GM19452 (cell line): ENCODE measurements around the gene RTN4RL2.

Experiments used
- ATAC-seq: cut with Tn5 transposase; IDR thresholded peaks from one replicate; pipeline ENCODE4 v1.9.1; 2021; ENCODE audit not compliant: unreplicated experiment

Gene RTN4RL2

GRCh38 chr11:57460022-57460757, at the start of gene RTN4RL2:
TSS of gene RTN4RL2 (plus strand) at chr11:57460528. CDS start at chr11:57460866, 338 bp downstream.
- no peak for ATAC-seq

GRCh38 chr11:57413681-57414080, 46.6 kb upstream of the RTN4RL2 start:
- ATAC-seq = no peak

- no peak for ATAC-seq
These were observed 45.6 kb upstream of the RTN4RL2 start for GRCh38 chr11:57414612-57415212.

GRCh38 chr11:57416436-57416835, 43.9 kb upstream of the RTN4RL2 start:
- no peak for ATAC-seq

- ATAC-seq = no peak
These were observed 43.3 kb upstream of the RTN4RL2 start for GRCh38 chr11:57417056-57417455.

GRCh38 chr11:57418131-57418530, 42.2 kb upstream of the RTN4RL2 start:
- no peak for ATAC-seq

- ATAC-seq = no peak
These were observed 41.2 kb upstream of the RTN4RL2 start for GRCh38 chr11:57419146-57419545.

- no peak for ATAC-seq
These were observed 39.3 kb upstream of the RTN4RL2 start for GRCh38 chr11:57421066-57421465.

GRCh38 chr11:57421805-57422204, 38.5 kb upstream of the RTN4RL2 start:
- ATAC-seq = no peak

- ATAC-seq = no peak
These were observed 37.7 kb upstream of the RTN4RL2 start for GRCh38 chr11:57422669-57423068.

GRCh38 chr11:57424137-57424791, 36.1 kb upstream of the RTN4RL2 start:
- no peak for ATAC-seq

- peak; percentile 89 for ATAC-seq
These were observed 35.4 kb upstream of the RTN4RL2 start for GRCh38 chr11:57424792-57425564.

- ATAC-seq = no peak
These were observed 34.5 kb upstream of the RTN4RL2 start for GRCh38 chr11:57425565-57426438.

GRCh38 chr11:57426439-57426928, 33.8 kb upstream of the RTN4RL2 start:
- ATAC-seq = no peak

GRCh38 chr11:57426929-57427726, 33.2 kb upstream of the RTN4RL2 start, which contains the start of gene SLC43A3:
TSS of gene SLC43A3 (minus strand) at chr11:57427121. CDS start at chr11:57426172, 949 bp downstream.
- peak; percentile 58 for ATAC-seq

GRCh38 chr11:57427727-57428082, 32.6 kb upstream of the RTN4RL2 start:
- no peak for ATAC-seq

GRCh38 chr11:57428643-57429042, 31.7 kb upstream of the RTN4RL2 start:
- ATAC-seq = no peak

GRCh38 chr11:57429946-57430345, 30.4 kb upstream of the RTN4RL2 start:
- ATAC-seq = no peak

- ATAC-seq = no peak
These were observed 29.4 kb upstream of the RTN4RL2 start for GRCh38 chr11:57430952-57431351.
